HUES48 (cell line): ENCODE measurements around the gene DRICH1.
"Not testable (repeated sequence)": the region's sequence is repeated elsewhere in the genome, so short reads cannot be mapped to it uniquely, and the experiment has no call there.

Experiments
- H3K27ac ChIP-seq: one replicate; pipeline ENCODE4 v1.7.0; 2013; ENCODE audit warnings: low read depth, low read length, inconsistent platforms
- H3K27me3 ChIP-seq: 2 replicates; pipeline ENCODE4 v1.6.1; 2013; ENCODE audit warnings: mild to moderate bottlenecking, low read length; ENCODE audit not compliant: control insufficient read depth, insufficient read depth
- H3K36me3 ChIP-seq: 2 replicates; pipeline ENCODE4 v1.6.1; 2013; ENCODE audit warnings: low read length; ENCODE audit not compliant: control insufficient read depth, insufficient read depth
- H3K4me1 ChIP-seq: 2 replicates; pipeline ENCODE4 v1.6.1; 2013; ENCODE audit warnings: mild to moderate bottlenecking, low read length; ENCODE audit not compliant: control insufficient read depth, insufficient read depth
- H3K4me3 ChIP-seq: 2 replicates; pipeline ENCODE4 v1.5.1; 2013; ENCODE audit warnings: mild to moderate bottlenecking, low read depth, low read length
- H3K9ac ChIP-seq: 2 replicates; pipeline ENCODE4 v1.6.1; 2013; ENCODE audit warnings: mild to moderate bottlenecking, low read depth, low read length, moderate library complexity
- H3K9me3 ChIP-seq: 2 replicates; pipeline ENCODE4 v1.6.1; 2013; ENCODE audit warnings: low read length; ENCODE audit not compliant: control insufficient read depth, insufficient read depth

DRICH1 gene

DNA sequence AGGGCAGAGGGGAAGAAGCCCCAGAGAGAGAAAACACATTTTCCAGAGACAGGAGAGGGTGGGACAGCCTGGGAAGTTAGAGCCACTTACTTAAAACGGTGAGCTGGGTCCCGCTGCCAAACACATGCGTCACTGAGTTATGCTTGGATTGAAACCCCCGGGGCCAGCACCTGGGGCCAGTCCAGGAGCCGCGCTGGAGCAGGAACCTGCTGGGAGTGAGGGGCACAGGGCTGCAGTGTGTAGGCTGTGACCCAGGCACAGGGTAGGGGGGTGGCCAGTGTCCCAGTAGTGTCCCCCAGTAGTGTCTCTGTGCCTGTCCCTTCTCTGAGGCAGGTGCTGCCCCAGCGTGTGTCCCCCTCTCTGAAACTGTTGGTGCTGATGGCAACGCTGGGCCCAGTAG lies 57.2 kb downstream of the DRICH1 start:
- H3K27me3 ChIP-seq: no peaks in the 10 kb centered on the region
- no peak overlapping the region for H3K4me3 ChIP-seq
- no peak overlapping the region for H3K9ac ChIP-seq
- H3K27ac ChIP-seq: no peak overlapping the region
- H3K4me1 ChIP-seq: no peaks in the 10 kb centered on the region
- H3K36me3 ChIP-seq: no peaks in the 10 kb centered on the region
- H3K9me3 ChIP-seq: no peaks in the 10 kb centered on the region

DNA sequence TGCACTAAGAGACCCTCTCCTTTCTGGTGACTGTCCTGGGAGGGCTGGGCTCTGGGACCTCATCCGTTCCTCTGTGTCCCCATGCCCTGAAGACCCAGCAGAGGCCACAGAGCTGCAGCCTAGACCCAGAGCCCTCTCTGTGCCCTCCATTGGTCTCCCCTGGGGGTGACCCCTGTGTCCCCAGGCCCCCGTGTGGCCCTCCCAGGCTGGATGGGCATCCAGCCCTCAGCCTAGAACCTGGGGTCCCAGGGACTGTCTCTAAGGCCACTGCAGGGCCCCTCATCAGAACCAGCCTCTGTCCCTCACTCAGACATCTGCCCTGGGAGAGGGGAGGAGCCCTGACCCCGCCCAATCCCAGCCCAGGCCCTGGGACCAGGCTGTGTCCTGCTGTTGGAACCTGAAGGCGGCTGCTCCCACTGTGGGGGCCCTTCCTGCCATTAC lies 57.7 kb downstream of the DRICH1 start:
- H3K9me3 ChIP-seq: no peaks in the 10 kb centered on the region
- no peaks in the 10 kb centered on the region; the same call in 1 of the 2 replicates for H3K27me3 ChIP-seq
- no peaks in the 10 kb centered on the region for H3K36me3 ChIP-seq
- H3K4me1 ChIP-seq: no peaks in the 10 kb centered on the region
- no peak overlapping the region for H3K9ac ChIP-seq
- no peak overlapping the region for H3K4me3 ChIP-seq
- no peak overlapping the region for H3K27ac ChIP-seq

DNA sequence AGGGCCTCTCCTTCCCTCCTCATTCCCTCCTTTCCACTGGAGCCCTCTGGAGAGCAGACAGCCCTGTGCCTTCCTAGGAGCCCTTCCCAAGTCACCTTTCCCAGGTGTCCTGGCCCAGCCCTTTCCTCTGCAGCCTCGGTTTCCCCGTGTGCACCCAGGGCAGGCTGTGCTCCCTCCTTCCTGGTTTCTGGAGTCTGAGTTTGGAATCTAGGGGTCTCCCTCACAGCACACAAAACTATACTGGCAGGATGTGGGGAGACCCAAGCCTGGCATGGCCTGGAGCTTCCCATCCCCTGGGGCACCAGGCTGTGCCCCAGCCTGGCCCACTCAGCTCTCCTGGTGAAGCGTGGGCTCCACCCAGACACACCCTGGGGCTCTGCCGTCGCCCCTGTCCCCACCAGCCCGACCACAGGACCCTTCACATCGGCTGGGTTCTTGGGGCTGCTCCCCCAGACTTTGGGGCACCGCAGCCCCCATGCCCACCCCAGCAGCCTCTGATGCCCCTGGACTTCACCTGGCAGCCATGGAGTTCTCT lies 58.4 kb downstream of the DRICH1 start:
- not testable (repeated sequence) for H3K4me1 ChIP-seq, H3K9me3 ChIP-seq, H3K36me3 ChIP-seq, H3K9ac ChIP-seq, H3K27me3 ChIP-seq, H3K4me3 ChIP-seq, H3K27ac ChIP-seq

DNA sequence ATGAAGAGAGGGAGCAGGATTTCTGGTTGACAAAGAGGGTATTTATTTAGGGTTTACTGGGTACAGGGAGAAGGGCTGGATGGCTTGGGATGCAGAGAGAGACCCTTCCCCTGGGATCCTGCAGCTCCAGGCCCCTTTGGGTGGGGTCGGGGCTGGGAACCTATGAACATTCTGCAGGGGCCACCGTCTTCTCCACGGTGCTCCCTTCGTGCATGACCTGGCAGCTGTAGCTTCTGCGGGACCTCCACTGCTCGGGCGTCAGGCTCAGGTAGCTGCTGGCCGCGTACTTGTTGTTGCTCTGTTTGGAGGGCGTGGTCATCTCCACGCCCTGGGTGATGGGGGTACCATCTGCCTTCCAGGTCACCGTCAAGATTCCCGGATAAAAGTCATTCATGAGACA lies 59.0 kb downstream of the DRICH1 start:
- H3K9me3 ChIP-seq, H3K4me1 ChIP-seq, H3K4me3 ChIP-seq, H3K27me3 ChIP-seq, H3K27ac ChIP-seq, H3K36me3 ChIP-seq, H3K9ac ChIP-seq: not testable (repeated sequence)

DNA sequence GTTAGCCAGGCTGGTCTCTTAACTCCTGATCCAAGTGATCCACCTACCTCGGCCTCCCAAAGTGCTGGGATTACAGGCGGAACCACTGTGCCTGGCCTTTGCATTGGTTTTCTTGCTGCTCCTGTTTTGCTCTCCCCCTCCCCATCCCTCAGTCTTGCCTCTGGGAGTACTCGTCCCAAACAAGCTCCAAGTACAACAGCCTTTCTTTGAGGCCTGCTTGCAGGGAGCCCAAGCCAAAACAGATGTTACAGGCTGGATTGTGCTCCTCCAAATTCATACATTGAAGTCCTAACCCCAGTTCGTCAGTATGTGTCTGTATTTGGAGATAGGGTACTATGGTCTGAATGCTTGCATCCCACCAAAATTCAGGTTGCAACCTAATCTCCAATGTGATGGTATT lies 60.6 kb downstream of the DRICH1 start:
- no peak overlapping the region for H3K4me3 ChIP-seq
- peaks cover 4% of the 10 kb centered on the region; the same call in 1 of the 2 replicates for H3K4me1 ChIP-seq
- H3K36me3 ChIP-seq: no peaks in the 10 kb centered on the region
- no peak overlapping the region for H3K27ac ChIP-seq
- H3K27me3 ChIP-seq: peaks cover 18% of the 10 kb centered on the region
- H3K9ac ChIP-seq: no peak overlapping the region
- no peaks in the 10 kb centered on the region for H3K9me3 ChIP-seq

DNA sequence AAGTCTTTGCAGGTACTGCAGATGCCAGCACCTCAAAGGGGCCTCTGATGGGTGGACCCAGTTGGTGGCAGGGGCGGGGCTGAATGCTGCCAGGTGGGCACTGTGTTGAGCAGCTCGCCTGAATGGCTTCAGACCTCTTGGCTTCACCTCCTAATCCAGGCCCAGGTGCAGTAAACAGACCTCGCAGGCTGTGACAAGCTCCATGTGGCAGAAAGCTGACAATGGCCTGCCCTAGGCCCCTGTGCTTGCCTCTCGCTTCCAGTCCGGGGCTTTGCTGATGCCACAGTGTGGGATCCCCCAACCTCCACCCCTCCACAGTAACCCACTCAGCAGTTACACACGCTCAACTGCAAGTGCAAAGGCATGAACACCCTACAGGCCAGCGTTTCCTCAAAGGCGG lies 61.4 kb downstream of the DRICH1 start:
- Histone ChIP-seq H3K4me3 (no peak overlapping the region), H3K27ac (no peak overlapping the region), H3K27me3 (peaks cover 23% of the 10 kb centered on the region), H3K9me3 (no peaks in the 10 kb centered on the region), H3K9ac (no peak overlapping the region), H3K4me1 (peaks cover 4% of the 10 kb centered on the region; the same call in 1 of the 2 replicates), H3K36me3 (no peaks in the 10 kb centered on the region)

DNA sequence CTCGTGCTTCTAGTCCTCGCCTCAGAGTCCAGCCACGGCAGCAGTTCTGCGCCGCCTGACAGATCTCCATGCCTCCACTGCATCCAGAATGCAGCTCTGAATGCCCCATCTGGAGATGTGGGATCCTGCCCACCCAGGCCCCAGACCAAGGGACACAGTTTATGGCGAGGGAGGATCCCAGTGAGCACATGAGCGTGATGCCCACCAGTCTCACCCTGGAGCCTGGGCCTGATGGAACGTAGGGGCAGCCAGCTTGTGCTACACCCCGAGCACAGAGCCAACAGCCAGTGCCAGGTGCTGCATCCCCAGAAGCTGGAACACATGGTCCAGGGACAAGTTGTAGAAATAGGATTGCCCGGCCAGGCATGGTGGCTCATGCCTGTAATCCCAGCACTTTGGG lies 62.4 kb downstream of the DRICH1 start:
- Histone ChIP-seq H3K9ac (no peak overlapping the region), H3K4me3 (no peak overlapping the region), H3K27ac (no peak overlapping the region), H3K36me3 (no peaks in the 10 kb centered on the region), H3K9me3 (no peaks in the 10 kb centered on the region), H3K27me3 (peaks cover 29% of the 10 kb centered on the region), H3K4me1 (peaks cover 4% of the 10 kb centered on the region; the same call in 1 of the 2 replicates)

- Histone ChIP-seq H3K27me3 (peaks cover 32% of the 10 kb centered on the region), H3K27ac (no peak overlapping the region)
Observed at GRCh38 chr22:23569291-23569690, 62.8 kb downstream of the DRICH1 start.

DNA sequence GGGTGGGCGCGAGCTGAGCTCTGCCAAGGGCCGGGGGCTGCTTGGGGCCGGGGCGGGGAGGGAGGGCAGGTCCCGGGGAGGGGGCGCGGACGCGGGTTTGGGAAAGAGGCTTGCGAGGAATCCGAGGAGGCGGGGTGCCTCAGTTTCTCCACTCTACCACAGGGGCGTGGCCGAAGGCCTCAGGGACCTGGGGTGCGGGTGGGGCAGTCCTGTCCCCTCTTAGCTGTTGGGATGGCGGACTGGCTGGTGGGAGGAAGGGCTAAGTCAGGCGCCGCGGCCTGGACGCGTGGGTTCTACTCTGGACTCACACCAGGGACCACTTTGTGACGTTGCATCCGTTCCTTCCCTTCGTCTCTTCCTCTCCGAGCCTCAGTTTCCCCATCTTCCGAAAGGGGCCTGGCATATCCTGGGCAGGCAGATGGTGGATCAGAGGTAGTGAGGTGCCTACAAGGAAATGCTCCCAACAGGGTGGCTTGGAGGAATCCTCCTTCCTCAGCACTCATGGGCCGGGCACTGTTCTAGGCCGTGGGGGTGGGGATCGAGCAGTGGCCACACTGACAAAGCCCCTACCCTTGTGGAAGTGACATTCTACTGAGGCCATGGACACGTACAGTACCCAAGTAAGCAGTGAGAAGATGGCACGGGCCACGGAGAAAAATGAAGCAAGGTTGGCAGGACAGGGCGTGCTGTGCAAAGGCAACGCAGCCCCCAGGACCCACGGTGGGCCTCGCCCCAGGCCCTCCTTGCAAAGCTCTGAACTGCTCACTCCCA lies 65.2 kb downstream of the DRICH1 start:
- no peaks in the 10 kb centered on the region for H3K9me3 ChIP-seq
- H3K9ac ChIP-seq: no peak overlapping the region
- H3K27ac ChIP-seq: no peak overlapping the region
- H3K4me1 ChIP-seq: peaks cover 4% of the 10 kb centered on the region; the same call in 1 of the 2 replicates
- peaks cover 34% of the 10 kb centered on the region for H3K27me3 ChIP-seq
- no peaks in the 10 kb centered on the region for H3K36me3 ChIP-seq
- peak overlapping the region; percentile 72; the same call in 1 of the 2 replicates for H3K4me3 ChIP-seq

More at GRCh38 chr22:23569291-23569690, 62.8 kb downstream of the DRICH1 start:
- H3K36me3 ChIP-seq: no peaks in the 10 kb centered on the region
- H3K4me1 ChIP-seq: peaks cover 4% of the 10 kb centered on the region; the same call in 1 of the 2 replicates
- H3K4me3 ChIP-seq: no peak overlapping the region
- H3K9ac ChIP-seq: no peak overlapping the region
- no peaks in the 10 kb centered on the region for H3K9me3 ChIP-seq

- Histone ChIP-seq H3K9me3 (no peaks in the 10 kb centered on the region), H3K27ac (no peak overlapping the region), H3K27me3 (peaks cover 34% of the 10 kb centered on the region), H3K36me3 (no peaks in the 10 kb centered on the region), H3K4me3 (peak overlapping the region; percentile 72), H3K4me1 (peaks cover 4% of the 10 kb centered on the region; the same call in 1 of the 2 replicates), H3K9ac (no peak overlapping the region)
Observed at GRCh38 chr22:23565915-23566704, 66.0 kb downstream of the DRICH1 start.
